KMS-11 (cell line): ENCODE data around the gene USF1.

Experiments
- H2AFZ ChIP-seq: fragments of 200-600 bp; sonication (generic); 2 replicates; pipeline ENCODE4 v1.6.1; 2016; ENCODE audit warnings: antibody characterized with exemption, mixed run types, low read depth
- H3K27ac ChIP-seq: fragments of 200-600 bp; sonication (generic); 2 replicates; pipeline ENCODE4 v1.6.1; 2016; ENCODE audit warnings: mild to moderate bottlenecking, mixed run types
- H3K27me3 ChIP-seq: fragments of 200-600 bp; sonication (generic); 2 replicates; pipeline ENCODE4 v1.6.1; 2017; ENCODE audit warnings: mild to moderate bottlenecking, low read depth, mixed run types, moderate library complexity; ENCODE audit not compliant: insufficient read depth
- H3K36me3 ChIP-seq: fragments of 200-600 bp; sonication (generic); 2 replicates; pipeline ENCODE4 v1.6.1; 2017; ENCODE audit warnings: mild to moderate bottlenecking, mixed run types; ENCODE audit not compliant: insufficient read depth
- H3K4me1 ChIP-seq: fragments of 200-600 bp; sonication (generic); 2 replicates; pipeline ENCODE4 v1.6.1; 2016; ENCODE audit warnings: mild to moderate bottlenecking, low read depth, mixed run types; ENCODE audit not compliant: poor library complexity, severe bottlenecking
- H3K4me2 ChIP-seq: fragments of 200-600 bp; sonication (generic); 2 replicates; pipeline ENCODE4 v1.7.0; 2016; ENCODE audit warnings: mild to moderate bottlenecking, mixed run types
- H3K4me3 ChIP-seq: fragments of 200-600 bp; sonication (generic); IDR thresholded peaks from 2 replicates; pipeline ENCODE4 v1.6.1; 2017; ENCODE audit warnings: low read depth, low read length, mixed read lengths; ENCODE audit not compliant: insufficient read depth
- H3K79me2 ChIP-seq: fragments of 200-600 bp; sonication (generic); 2 replicates; pipeline ENCODE4 v1.6.1; 2016; ENCODE audit warnings: low read depth, mixed run types; ENCODE audit not compliant: insufficient read depth
- H3K9ac ChIP-seq: fragments of 200-600 bp; sonication (generic); 2 replicates; pipeline ENCODE4 v1.6.1; 2016; ENCODE audit warnings: mild to moderate bottlenecking, mixed run types
- H4K20me1 ChIP-seq: fragments of 200-600 bp; sonication (generic); 2 replicates; pipeline ENCODE4 v1.6.1; 2016; ENCODE audit warnings: mild to moderate bottlenecking, mixed run types; ENCODE audit not compliant: insufficient read depth
- TF ChIP-seq, protein P1 (sequence below): fragments of 200-600 bp; sonication (generic); conservative IDR thresholded peaks from 2 replicates; pipeline ENCODE4 v1.6.1; 2017; ENCODE audit warnings: low read depth, mild to moderate bottlenecking, antibody characterized with exemption, low read length, moderate library complexity, mixed read lengths

Gene USF1

DNA sequence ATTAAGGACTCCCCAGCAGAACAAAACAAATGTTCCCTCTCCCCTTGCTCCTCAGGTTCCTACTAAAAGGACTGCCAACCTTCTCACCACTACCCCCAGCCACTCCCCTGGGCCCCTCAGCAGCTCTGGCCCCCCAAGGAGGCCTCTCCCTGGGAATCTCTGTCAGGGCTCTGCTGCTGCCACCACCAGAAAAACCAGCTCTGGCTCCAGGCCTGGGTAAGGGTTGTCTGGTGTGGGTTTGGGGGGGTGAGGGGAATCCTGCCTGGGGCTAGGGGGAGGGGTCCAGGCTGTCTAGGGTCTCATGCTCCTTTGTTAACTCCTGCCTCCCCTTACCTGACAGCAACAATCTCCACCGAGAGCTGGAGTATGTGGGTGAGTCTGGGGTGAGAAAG is 38.8 kb upstream of the USF1 start:
- H4K20me1 ChIP-seq = no peaks in the 10 kb centered on the region
- no peak overlapping the region for H3K9ac ChIP-seq
- peaks cover 8% of the 10 kb centered on the region for H3K4me1 ChIP-seq
- H3K27me3 ChIP-seq = no peaks in the 10 kb centered on the region
- TF ChIP-seq, protein P1, sequence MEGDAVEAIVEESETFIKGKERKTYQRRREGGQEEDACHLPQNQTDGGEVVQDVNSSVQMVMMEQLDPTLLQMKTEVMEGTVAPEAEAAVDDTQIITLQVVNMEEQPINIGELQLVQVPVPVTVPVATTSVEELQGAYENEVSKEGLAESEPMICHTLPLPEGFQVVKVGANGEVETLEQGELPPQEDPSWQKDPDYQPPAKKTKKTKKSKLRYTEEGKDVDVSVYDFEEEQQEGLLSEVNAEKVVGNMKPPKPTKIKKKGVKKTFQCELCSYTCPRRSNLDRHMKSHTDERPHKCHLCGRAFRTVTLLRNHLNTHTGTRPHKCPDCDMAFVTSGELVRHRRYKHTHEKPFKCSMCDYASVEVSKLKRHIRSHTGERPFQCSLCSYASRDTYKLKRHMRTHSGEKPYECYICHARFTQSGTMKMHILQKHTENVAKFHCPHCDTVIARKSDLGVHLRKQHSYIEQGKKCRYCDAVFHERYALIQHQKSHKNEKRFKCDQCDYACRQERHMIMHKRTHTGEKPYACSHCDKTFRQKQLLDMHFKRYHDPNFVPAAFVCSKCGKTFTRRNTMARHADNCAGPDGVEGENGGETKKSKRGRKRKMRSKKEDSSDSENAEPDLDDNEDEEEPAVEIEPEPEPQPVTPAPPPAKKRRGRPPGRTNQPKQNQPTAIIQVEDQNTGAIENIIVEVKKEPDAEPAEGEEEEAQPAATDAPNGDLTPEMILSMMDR = no peak
- H2AFZ ChIP-seq = no peak overlapping the region
- H3K36me3 ChIP-seq = no peaks in the 10 kb centered on the region
- no peaks in the 10 kb centered on the region for H3K79me2 ChIP-seq
- H3K4me2 ChIP-seq = no peak overlapping the region
- no peak overlapping the region for H3K4me3 ChIP-seq
- no peak overlapping the region for H3K27ac ChIP-seq

DNA sequence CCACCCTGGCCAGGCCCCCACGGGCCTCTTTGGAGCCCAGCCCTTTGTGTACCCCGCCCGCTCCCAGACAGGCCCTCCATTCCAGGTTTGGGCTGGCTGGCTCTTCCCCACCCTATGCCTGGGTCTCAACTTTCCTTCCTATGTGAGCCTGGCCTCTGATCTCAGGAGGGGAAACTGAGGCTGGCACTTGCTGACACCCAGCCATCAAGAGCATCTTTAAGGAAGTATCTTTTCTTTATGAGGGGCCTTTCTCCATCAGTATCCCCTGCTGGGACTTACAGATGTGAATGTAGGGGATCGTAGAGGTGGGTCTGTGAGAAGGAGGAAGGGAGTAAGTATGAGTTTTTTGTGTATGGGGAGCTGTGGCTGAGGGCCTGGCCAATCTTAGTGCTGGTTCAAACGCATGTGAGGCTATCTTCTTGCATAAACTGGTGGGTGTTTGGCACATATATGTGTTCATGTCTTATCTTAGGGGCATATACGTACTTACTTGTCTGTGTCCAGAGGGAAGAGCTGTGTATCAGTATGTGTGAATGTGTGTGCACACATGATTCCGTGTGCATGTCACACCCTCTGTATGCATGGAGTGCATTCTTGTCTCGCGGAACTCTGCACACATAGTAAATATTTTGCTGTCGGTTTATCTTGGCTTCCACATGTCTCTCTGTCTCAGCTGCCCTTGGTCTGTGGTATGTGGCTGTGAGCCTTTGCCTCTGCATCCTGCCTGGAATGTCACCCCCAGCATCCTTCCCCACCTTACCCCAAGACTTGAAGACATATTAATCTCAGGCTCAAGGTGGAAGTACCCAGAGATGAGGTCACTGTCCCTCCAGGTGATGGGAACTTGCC is 38.2 kb upstream of the USF1 start:
- H4K20me1 ChIP-seq = no peaks in the 10 kb centered on the region
- H2AFZ ChIP-seq = no peak overlapping the region
- peaks cover 8% of the 10 kb centered on the region for H3K4me1 ChIP-seq
- H3K4me3 ChIP-seq = no peak overlapping the region
- no peak overlapping the region for H3K4me2 ChIP-seq
- no peaks in the 10 kb centered on the region for H3K27me3 ChIP-seq
- no peaks in the 10 kb centered on the region for H3K79me2 ChIP-seq
- no peak overlapping the region for H3K9ac ChIP-seq
- H3K27ac ChIP-seq = no peak overlapping the region
- TF ChIP-seq, protein P1 = no peak
- H3K36me3 ChIP-seq = no peaks in the 10 kb centered on the region

DNA sequence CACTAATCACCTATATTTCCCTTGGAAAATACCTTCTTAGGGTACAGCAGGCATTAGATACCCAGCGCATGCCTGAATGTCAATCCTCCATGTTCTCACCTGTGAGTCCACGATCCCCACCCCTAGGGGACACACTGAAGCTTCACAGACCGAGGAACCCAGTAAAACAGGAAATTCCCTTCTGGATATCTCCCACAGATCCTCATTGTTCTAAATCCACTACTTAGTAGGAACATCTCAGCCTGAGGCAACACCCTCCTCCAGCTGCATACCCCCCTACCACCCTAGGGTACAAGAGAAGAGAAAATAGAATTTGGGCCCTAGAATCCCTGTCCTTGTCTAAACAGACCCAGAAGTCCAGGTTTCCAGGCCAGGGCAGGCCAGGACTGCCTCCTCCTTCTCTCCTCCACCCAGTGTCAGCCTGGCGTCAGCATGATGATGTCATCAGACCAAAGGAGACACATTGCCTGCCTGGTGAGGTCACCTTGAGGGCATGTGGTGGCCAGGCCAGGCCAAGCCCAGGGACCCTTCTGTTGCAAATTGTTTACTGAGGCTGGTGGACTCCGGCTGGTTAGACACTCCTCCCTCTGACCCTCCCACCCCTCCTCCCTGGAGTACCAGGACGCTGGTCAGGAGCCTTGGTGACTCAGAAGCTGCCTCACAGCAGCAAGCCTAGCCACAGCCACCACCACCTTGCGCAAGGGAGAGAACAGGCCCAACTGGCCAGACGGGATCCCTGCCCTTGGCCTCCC is 37.4 kb upstream of the USF1 start:
- no peaks in the 10 kb centered on the region for H3K27me3 ChIP-seq
- no peaks in the 10 kb centered on the region for H3K79me2 ChIP-seq
- H2AFZ ChIP-seq = no peak overlapping the region
- TF ChIP-seq, protein P1 = no peak
- no peaks in the 10 kb centered on the region for H4K20me1 ChIP-seq
- peaks cover 8% of the 10 kb centered on the region for H3K4me1 ChIP-seq
- H3K4me3 ChIP-seq = no peak overlapping the region
- H3K36me3 ChIP-seq = no peaks in the 10 kb centered on the region
- no peak overlapping the region for H3K27ac ChIP-seq
- H3K9ac ChIP-seq = no peak overlapping the region
- no peak overlapping the region for H3K4me2 ChIP-seq

DNA sequence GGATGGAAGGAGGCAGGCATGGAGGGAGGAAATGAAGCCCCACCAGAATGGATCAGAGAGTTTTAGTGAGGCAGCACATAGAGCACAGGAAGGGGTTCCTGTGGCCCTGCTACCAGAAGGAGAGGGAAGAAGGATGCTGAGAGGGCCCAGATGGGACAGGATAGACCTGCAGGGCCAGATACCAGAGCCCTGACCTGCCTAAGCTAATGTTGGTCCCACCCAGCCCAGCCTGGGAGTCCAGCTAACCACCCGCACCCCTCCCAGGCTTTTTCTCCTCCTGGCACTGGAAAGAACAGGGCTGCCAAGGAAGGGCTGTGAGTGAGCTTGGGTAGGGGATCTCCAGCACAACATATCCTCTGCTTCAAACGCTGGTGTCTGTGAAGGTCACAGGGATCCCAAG is 36.7 kb upstream of the USF1 start:
- TF ChIP-seq, protein P1 = no peak
- H3K4me2 ChIP-seq = no peak overlapping the region

More for the DNA sequence above, 36.7 kb upstream of the USF1 start:
- no peak overlapping the region for H2AFZ ChIP-seq
- H3K4me1 ChIP-seq = peaks cover 8% of the 10 kb centered on the region
- H4K20me1 ChIP-seq = no peaks in the 10 kb centered on the region
- H3K4me3 ChIP-seq = no peak overlapping the region
- no peaks in the 10 kb centered on the region for H3K27me3 ChIP-seq
- H3K9ac ChIP-seq = no peak overlapping the region
- no peaks in the 10 kb centered on the region for H3K79me2 ChIP-seq
- no peaks in the 10 kb centered on the region for H3K36me3 ChIP-seq
- no peak overlapping the region for H3K27ac ChIP-seq
